Neuronal stem cell (in vitro differentiated cells): ENCODE results near the gene B3GALNT2.

ENCODE experiments used
- DNase-seq: peaks from one replicate; pipeline ENCODE4 v3.0.0-alpha.2; 2013; ENCODE audit warnings: low spot score
- H2AFZ ChIP-seq: one replicate; pipeline ENCODE4 v1.6.1; 2013; ENCODE audit warnings: mild to moderate bottlenecking, low read length, inconsistent platforms
- H2AK5ac ChIP-seq: 2 replicates; pipeline ENCODE4 v1.6.1; 2013; ENCODE audit warnings: low read depth, mild to moderate bottlenecking, inconsistent platforms, low read length, moderate library complexity, mixed read lengths
- H2BK120ac ChIP-seq: 2 replicates; pipeline ENCODE4 v1.6.1; 2013; ENCODE audit warnings: low read depth, mild to moderate bottlenecking, inconsistent platforms, low read length, moderate library complexity, mixed read lengths
- H2BK12ac ChIP-seq: one replicate; pipeline ENCODE4 v1.6.1; 2013; ENCODE audit warnings: low read length, inconsistent platforms
- H2BK15ac ChIP-seq: 2 replicates; pipeline ENCODE4 v1.6.1; 2013; ENCODE audit warnings: mild to moderate bottlenecking, low read length, inconsistent platforms, mixed read lengths
- H2BK5ac ChIP-seq: one replicate; pipeline ENCODE4 v1.6.1; 2013; ENCODE audit warnings: inconsistent platforms, mild to moderate bottlenecking, low read length, moderate library complexity
- H3K14ac ChIP-seq: one replicate; pipeline ENCODE4 v1.6.1; 2013; ENCODE audit warnings: low read length, inconsistent platforms
- H3K18ac ChIP-seq: 2 replicates; pipeline ENCODE4 v1.6.1; 2013; ENCODE audit warnings: low read length, inconsistent platforms
- H3K23ac ChIP-seq: 2 replicates; pipeline ENCODE4 v1.6.1; 2013; ENCODE audit warnings: low read depth, mild to moderate bottlenecking, mixed read lengths, low read length, inconsistent platforms; ENCODE audit not compliant: poor library complexity
- H3K27ac ChIP-seq: replicated peaks from 3 replicates; pipeline ENCODE4 v1.5.1; 2013; ENCODE audit warnings: low read length, inconsistent platforms
- H3K27me3 ChIP-seq, 3 experiments: 2 replicates each; pipeline ENCODE4 v1.6.1; 2013; ENCODE audit warnings: low read length in 3 of 3, mild to moderate bottlenecking in 2 of 3, inconsistent platforms in 1 of 3, low read depth in 1 of 3, mixed read lengths in 1 of 3, moderate library complexity in 1 of 3; ENCODE audit not compliant: control insufficient read depth in 3 of 3, insufficient read depth in 3 of 3
- H3K36me3 ChIP-seq, 2 donors: replicated peaks in 1 of 2; 2 replicates each; pipeline ENCODE4 v1.6.1; 2013; ENCODE audit warnings: low read length in 2 of 2; ENCODE audit not compliant: control insufficient read depth in 2 of 2, insufficient read depth in 2 of 2
- H3K4ac ChIP-seq: 2 replicates; pipeline ENCODE4 v1.6.1; 2013; ENCODE audit warnings: inconsistent platforms, mild to moderate bottlenecking, low read length, moderate library complexity
- H3K4me1 ChIP-seq, 2 donors: 1 replicate in 1 of 2; 2 replicates in 1 of 2; pipeline ENCODE4 v1.6.1; 2013; ENCODE audit warnings: low read length in 2 of 2, low read depth in 1 of 2; ENCODE audit not compliant: control insufficient read depth in 2 of 2, insufficient read depth in 1 of 2
- H3K4me2 ChIP-seq: one replicate; pipeline ENCODE4 v1.6.1; 2013; ENCODE audit warnings: mild to moderate bottlenecking, low read length, inconsistent platforms; ENCODE audit not compliant: insufficient read depth, poor library complexity, severe bottlenecking
- H3K4me3 ChIP-seq, 2 donors: 2 replicates each; pipeline ENCODE4 v1.5.1; 2013; ENCODE audit warnings: low read length in 2 of 2, mild to moderate bottlenecking in 2 of 2, inconsistent platforms in 1 of 2, moderate library complexity in 1 of 2
- H3K79me1 ChIP-seq: one replicate; pipeline ENCODE4 v1.6.1; 2013; ENCODE audit warnings: low read depth, mild to moderate bottlenecking, inconsistent platforms, low read length, moderate library complexity
- H3K9ac ChIP-seq: one replicate; pipeline ENCODE4 v1.6.1; 2013; ENCODE audit warnings: mild to moderate bottlenecking, low read depth, low read length, inconsistent platforms; ENCODE audit not compliant: poor library complexity
- H3K9me3 ChIP-seq, 2 donors: replicated peaks in 1 of 2; 2 replicates each; pipeline versions ENCODE3 to v1.6.1; 2013; ENCODE audit warnings: low read length in 2 of 2, mild to moderate bottlenecking in 2 of 2, inconsistent platforms in 1 of 2, low read depth in 1 of 2, mixed read lengths in 1 of 2, moderate library complexity in 1 of 2; ENCODE audit not compliant: control insufficient read depth in 2 of 2, insufficient read depth in 1 of 2
- H4K8ac ChIP-seq: one replicate; pipeline ENCODE4 v1.6.1; 2013; ENCODE audit warnings: low read depth, mild to moderate bottlenecking, inconsistent platforms, low read length, moderate library complexity
- H4K91ac ChIP-seq: one replicate; pipeline ENCODE4 v1.6.1; 2013; ENCODE audit warnings: low read length, low read depth, mild to moderate bottlenecking, inconsistent platforms; ENCODE audit not compliant: poor library complexity
- WGBS, 2 donors: extraction: QIAGEN DNeasy Blood & Tissue Kit; methylation state at CpG; one replicate each; pipeline ENCODE4 v1.1.7; 2013; ENCODE audit warnings: missing lambda C conversion rate in 2 of 2, mixed read lengths in 1 of 2; ENCODE audit not compliant: insufficient read length in 2 of 2, insufficient replicate concordance in 1 of 2; ENCODE audit errors: extremely low coverage in 2 of 2; 5-methylcytosine and 5-hydroxymethylcytosine counted together

Gene B3GALNT2

DNA sequence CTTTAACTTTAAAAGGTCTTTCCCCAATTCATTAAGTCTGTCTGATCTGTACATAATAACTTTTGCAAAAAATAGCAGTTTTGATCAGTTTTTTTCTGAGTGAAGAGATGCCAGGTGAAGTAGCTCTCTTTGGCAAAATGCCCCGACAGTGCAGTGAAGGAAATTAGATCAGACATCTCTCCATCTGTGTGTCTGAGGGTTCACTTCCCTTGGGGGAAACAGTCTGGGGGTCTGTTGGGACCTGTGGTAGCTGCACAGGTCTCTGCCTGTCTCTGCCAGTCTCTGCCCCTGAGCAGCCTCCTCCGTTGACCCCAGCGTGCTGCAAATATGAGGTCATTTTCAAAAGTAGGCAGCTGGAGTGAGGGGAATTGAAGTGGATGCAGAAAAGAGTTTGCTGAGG is 82.5 kb downstream of the B3GALNT2 start:
- H3K4me3 ChIP-seq: no peak overlapping the region
- no peak overlapping the region for H4K8ac ChIP-seq
- H2BK120ac ChIP-seq: no peak overlapping the region
- H2BK5ac ChIP-seq: no peak overlapping the region
- H3K9me3 ChIP-seq: no peaks in the 10 kb centered on the region
- peaks cover 2 to 10% of the 10 kb centered on the region in 2 donors for H3K36me3 ChIP-seq
- no CpG with 5 or more reads among the region's 3 CpGs for WGBS, 2 donors
- no peak overlapping the region for H3K27ac ChIP-seq
- no peak overlapping the region for H2AK5ac ChIP-seq
- H4K91ac ChIP-seq: no peak overlapping the region
- H3K4me2 ChIP-seq: no peak overlapping the region
- no peak overlapping the region for H2BK15ac ChIP-seq
- H3K9ac ChIP-seq: no peak overlapping the region
- H3K27me3 ChIP-seq: no peaks in the 10 kb centered on the region
- H2AFZ ChIP-seq: no peak overlapping the region
- H3K4me1 ChIP-seq: peaks cover 0 to 6% of the 10 kb centered on the region in 2 donors
- DNase-seq: no peak
- H3K4ac ChIP-seq: no peak overlapping the region
- no peak overlapping the region for H3K14ac ChIP-seq
- no peak overlapping the region for H2BK12ac ChIP-seq
- H3K18ac ChIP-seq: no peak overlapping the region
- no peak overlapping the region for H3K23ac ChIP-seq
- H3K79me1 ChIP-seq: no peaks in the 10 kb centered on the region

DNA sequence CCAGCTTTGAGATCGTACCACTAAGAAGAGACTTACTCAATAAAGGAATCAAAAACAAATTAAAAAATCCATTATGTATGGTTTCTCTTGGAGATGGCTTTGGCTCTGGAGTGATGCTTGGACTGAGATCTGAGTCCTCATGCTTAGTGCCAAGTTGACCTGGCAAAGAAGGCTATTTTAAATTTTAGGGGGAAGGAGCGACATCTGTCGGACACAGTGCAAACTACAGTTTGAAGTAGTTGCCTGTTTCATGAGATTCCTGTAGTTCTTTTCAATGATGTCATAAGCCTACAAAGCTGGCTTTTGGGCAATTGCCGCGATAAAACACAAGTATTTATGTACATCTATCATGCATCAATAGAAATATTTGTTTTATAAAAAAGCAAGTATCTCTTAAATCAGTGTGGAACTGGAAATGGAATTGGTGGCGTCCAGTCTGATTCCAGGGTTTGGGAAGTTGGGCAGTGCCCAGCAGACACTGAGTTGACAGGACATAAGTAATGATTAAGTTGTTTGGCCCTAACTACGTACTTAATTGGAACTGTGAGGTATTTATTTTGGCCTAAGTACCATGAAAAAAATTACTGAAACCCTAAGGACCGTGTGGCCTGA is 87.1 kb downstream of the B3GALNT2 start:
- H3K27me3 ChIP-seq: no peaks in the 10 kb centered on the region
- H2BK15ac ChIP-seq: no peak overlapping the region
- H3K4me2 ChIP-seq: no peak overlapping the region
- H3K9me3 ChIP-seq: peaks cover 0 to 1% of the 10 kb centered on the region in 2 donors
- H3K9ac ChIP-seq: no peak overlapping the region
- H2BK12ac ChIP-seq: no peak overlapping the region
- no peak overlapping the region for H3K14ac ChIP-seq
- DNase-seq: peak; percentile 56
- no peak overlapping the region for H2BK120ac ChIP-seq
- no peak overlapping the region for H2AK5ac ChIP-seq
- H3K4me1 ChIP-seq: no peaks in the 10 kb centered on the region
- H3K23ac ChIP-seq: no peak overlapping the region
- no peak overlapping the region for H2BK5ac ChIP-seq
- no peak overlapping the region for H3K27ac ChIP-seq
- no peak overlapping the region for H3K4ac ChIP-seq
- no peak overlapping the region for H2AFZ ChIP-seq
- no peak overlapping the region for H3K4me3 ChIP-seq
- H3K36me3 ChIP-seq: peaks cover 2 to 14% of the 10 kb centered on the region in 2 donors
- H3K18ac ChIP-seq: no peak overlapping the region
- H4K91ac ChIP-seq: no peak overlapping the region
- WGBS, 2 donors: no CpG with 5 or more reads among the region's 8 CpGs
- no peaks in the 10 kb centered on the region for H3K79me1 ChIP-seq
- no peak overlapping the region for H4K8ac ChIP-seq

DNA sequence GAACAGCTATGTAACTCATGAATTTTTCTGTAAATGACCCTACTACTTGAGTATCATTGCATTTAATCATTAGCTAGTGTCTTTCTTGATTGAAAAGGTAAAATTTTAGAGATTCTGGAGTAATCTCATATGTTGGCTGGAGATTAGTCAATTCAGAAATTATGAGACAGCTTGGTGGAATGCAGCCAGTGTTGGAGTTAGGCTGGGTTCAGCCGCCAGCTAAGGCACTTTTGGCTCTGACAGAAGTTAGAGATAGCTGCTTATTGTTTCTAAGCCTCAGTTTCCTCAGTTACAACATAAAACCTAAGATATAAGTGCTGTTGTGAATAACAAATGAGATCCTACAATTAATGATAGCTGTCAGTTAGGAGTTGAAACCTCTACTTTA is 87.6 kb downstream of the B3GALNT2 start:
- no peak overlapping the region for H2BK12ac ChIP-seq
- no peak overlapping the region for H3K14ac ChIP-seq
- H2AFZ ChIP-seq: no peak overlapping the region
- H3K23ac ChIP-seq: no peak overlapping the region
- H3K27ac ChIP-seq: no peak overlapping the region
- H3K4me3 ChIP-seq: no peak overlapping the region
- H3K79me1 ChIP-seq: no peaks in the 10 kb centered on the region
- H3K27me3 ChIP-seq: no peaks in the 10 kb centered on the region
- no peak overlapping the region for H3K4ac ChIP-seq
- H4K91ac ChIP-seq: no peak overlapping the region
- H3K9ac ChIP-seq: no peak overlapping the region
- H3K4me1 ChIP-seq: no peaks in the 10 kb centered on the region
- H2BK15ac ChIP-seq: no peak overlapping the region
- no CpG with 5 or more reads among the region's 1 CpG for WGBS, 2 donors
- no peak overlapping the region for H3K18ac ChIP-seq
- H2BK5ac ChIP-seq: no peak overlapping the region
- DNase-seq: no peak
- H4K8ac ChIP-seq: no peak overlapping the region
- H2BK120ac ChIP-seq: no peak overlapping the region
- no peak overlapping the region for H3K4me2 ChIP-seq
- peaks cover 2 to 14% of the 10 kb centered on the region in 2 donors for H3K36me3 ChIP-seq
- no peak overlapping the region for H2AK5ac ChIP-seq
- H3K9me3 ChIP-seq: peaks cover 0 to 1% of the 10 kb centered on the region in 2 donors

DNA sequence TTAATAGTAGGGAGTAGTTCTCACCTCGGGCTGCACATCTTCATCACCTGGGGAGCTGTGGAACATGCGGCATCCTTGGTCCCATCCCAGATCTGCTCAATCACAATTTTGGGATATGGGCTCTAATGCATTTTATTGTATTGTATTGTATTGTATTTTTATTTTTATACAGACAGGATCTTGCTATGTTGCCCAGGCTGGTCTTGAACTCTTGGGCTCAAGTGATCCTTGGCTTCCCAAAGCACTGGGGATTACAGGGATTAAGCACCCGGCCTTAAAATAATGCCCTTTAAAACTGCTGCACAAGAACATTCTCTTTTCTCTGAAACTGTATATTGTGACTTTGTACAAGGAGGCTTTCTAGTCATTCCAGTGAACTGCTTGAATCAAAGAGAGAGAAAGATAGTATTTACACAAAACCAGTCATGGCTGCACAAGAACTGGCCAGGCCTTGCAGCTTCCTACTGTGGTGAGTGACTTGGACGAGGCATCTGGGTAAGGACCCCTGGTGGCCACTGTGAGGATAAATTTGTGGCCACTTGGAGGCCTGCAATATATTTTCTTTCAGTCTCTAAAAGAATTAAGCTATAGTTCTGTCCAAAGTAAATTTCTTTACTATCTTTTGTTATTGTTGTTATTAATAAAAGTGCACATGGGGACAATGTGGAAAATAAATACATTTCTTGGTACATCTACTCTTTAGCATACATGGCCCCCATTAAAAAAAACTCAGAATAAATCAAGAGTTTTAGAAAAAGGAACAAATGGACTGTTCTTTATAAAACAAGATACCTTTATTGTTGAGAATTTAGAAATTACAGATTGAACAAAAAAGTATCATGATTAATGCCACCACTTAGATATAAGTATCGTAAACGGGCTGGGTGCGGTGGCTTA is 89.0 kb downstream of the B3GALNT2 start:
- H3K14ac ChIP-seq: no peak overlapping the region
- H3K27ac ChIP-seq: no peak overlapping the region
- H2BK12ac ChIP-seq: no peak overlapping the region
- peak; percentile 45 for DNase-seq
- H3K4me1 ChIP-seq: no peaks in the 10 kb centered on the region
- H2AK5ac ChIP-seq: no peak overlapping the region
- H3K23ac ChIP-seq: no peak overlapping the region
- no peaks in the 10 kb centered on the region for H3K79me1 ChIP-seq
- no peak overlapping the region for H3K4ac ChIP-seq
- no peak overlapping the region for H4K91ac ChIP-seq
- peaks cover 0 to 1% of the 10 kb centered on the region in 2 donors for H3K9me3 ChIP-seq
- no peak overlapping the region for H3K4me2 ChIP-seq
- no peak overlapping the region for H2BK15ac ChIP-seq
- no CpG with 5 or more reads among the region's 7 CpGs for WGBS, 2 donors
- H3K4me3 ChIP-seq: no peak overlapping the region
- no peak overlapping the region for H2BK5ac ChIP-seq
- no peak overlapping the region for H2AFZ ChIP-seq
- H2BK120ac ChIP-seq: no peak overlapping the region
- no peak overlapping the region for H3K9ac ChIP-seq
- no peak overlapping the region for H4K8ac ChIP-seq
- peaks cover 2 to 14% of the 10 kb centered on the region in 2 donors for H3K36me3 ChIP-seq
- no peaks in the 10 kb centered on the region for H3K27me3 ChIP-seq
- H3K18ac ChIP-seq: no peak overlapping the region
